Measurements from ENCODE around the gene FASN.

FASN gene

DNA sequence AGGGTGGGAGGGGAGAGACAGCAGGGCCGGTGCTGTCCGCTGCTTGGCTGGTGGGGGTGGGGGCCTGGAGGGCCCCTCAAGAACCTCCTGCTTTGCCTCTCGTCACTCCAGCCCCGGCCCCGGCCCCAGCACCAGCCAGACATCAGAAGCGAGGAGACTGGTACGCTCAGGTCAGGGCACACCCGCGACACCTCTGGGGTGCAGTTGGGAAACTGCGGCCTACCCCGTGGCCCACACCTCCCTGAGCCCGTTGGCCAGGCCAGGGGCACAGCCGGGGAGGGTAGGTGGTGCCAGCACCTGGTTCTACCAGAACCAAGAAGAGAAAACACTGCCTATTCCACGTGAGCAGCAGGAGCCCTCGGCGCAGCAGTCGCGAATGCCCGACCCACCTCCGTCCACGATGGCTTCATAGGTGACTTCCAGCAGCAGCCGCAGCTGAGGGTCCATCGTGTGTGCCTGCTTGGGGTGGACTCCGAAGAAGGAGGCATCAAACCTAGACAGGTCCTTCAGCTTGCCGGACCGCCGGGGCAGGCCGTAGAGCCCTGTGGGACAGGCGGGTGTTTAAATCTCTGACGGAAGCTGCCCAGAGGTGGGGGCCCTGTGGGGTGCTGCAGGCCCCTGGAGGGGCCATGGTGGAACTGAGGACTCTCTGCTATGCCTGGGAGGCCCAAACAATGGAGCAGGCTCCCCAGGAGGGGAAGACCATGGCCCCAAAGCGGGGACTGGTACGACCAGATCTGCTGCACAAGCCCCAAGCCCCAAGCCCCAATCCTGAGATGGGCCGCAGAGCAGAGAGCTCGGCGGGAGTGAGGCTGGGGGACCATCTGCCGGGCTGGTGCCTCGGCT lies 2.9 kb downstream of the FASN start:
- ATAC-seq (replicated peaks; ENCODE audit: extremely low read depth, poor library complexity, severe bottlenecking) (no peak), DNase-seq (ENCODE audit: low spot score in 2 of 2) (no peak)
- Mint-ChIP-seq H3K4me3 (no peak overlapping the region), H3K4me1 (peaks cover 7% of the 10 kb centered on the region), H3K36me3 (ENCODE audit: insufficient read depth) (peaks cover 10% of the 10 kb centered on the region), H3K27me3 (no peaks in the 10 kb centered on the region), H3K9me3 (no peaks in the 10 kb centered on the region), H3K27ac (ENCODE audit: low read depth) (no peak overlapping the region)

DNA sequence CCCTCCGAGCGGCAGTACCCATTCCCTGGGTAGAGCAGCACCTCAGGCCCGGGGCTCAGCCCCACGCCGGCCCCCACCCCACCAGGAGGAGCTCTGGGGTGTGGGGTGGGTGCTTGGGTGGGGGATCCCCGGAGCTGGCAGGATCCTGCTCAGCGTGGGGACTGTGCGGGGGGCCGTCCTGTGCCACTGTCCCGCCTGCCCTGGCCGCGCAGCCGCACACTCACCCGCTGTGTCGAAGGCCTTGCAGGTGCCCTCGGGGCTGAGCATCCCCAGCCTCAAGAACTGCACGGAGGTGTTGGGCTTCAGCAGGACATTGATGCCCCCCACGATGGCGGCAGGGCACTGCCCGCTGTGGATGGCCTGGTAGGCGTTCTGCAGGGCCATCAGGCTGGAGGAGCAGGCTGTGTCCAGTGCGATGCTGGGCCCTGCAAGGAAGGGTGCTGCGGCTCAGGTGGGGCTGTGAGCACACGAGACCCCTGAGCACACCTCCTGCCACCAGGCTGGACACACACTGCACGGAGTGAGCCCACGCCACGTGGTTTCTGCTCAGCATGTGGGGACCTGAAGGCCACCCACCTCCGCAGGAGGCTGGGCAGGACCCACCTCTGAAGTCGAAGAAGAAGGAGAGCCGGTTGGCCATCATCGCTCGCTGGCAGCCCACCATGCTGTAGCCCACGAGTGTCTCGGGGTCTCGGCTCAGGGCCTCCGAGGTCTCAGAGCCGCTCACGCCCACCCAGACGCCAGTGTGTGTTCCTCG lies 4.9 kb downstream of the FASN start:
- Mint-ChIP-seq H3K36me3 (ENCODE audit: insufficient read depth) (peaks cover 13% of the 10 kb centered on the region), H3K4me3 (no peak overlapping the region), H3K4me1 (no peaks in the 10 kb centered on the region), H3K9me3 (no peaks in the 10 kb centered on the region), H3K27me3 (no peaks in the 10 kb centered on the region), H3K27ac (ENCODE audit: low read depth) (no peak overlapping the region)
- no peak for ATAC-seq (replicated peaks; ENCODE audit: extremely low read depth, poor library complexity, severe bottlenecking)
- no peak for DNase-seq (ENCODE audit: low spot score in 2 of 2)

DNA sequence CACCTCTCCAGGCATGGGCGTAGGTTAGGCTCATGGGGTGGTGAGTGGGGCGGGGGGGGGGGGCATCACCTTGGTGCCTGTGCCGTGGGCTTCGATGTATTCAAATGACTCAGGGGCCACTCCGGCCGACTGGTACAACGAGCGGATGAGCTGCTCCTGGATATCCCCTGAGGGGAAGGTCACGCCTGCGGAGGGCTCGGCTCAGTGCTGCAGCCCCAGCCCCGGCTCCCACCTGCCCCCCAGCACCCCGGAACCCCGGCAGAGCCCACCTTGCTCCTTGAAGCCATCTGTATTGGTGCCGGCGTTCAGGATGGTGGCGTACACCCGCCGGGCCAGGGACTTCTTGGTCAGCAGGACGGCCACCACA lies 5.4 kb downstream of the FASN start:
- Mint-ChIP-seq H3K27ac (ENCODE audit: low read depth) (no peak overlapping the region), H3K9me3 (no peaks in the 10 kb centered on the region), H3K36me3 (ENCODE audit: insufficient read depth) (peaks cover 14% of the 10 kb centered on the region), H3K27me3 (no peaks in the 10 kb centered on the region), H3K4me1 (no peaks in the 10 kb centered on the region), H3K4me3 (no peak overlapping the region)
- ATAC-seq (replicated peaks; ENCODE audit: extremely low read depth, poor library complexity, severe bottlenecking) (no peak), DNase-seq (ENCODE audit: low spot score in 2 of 2) (no peak)

DNA sequence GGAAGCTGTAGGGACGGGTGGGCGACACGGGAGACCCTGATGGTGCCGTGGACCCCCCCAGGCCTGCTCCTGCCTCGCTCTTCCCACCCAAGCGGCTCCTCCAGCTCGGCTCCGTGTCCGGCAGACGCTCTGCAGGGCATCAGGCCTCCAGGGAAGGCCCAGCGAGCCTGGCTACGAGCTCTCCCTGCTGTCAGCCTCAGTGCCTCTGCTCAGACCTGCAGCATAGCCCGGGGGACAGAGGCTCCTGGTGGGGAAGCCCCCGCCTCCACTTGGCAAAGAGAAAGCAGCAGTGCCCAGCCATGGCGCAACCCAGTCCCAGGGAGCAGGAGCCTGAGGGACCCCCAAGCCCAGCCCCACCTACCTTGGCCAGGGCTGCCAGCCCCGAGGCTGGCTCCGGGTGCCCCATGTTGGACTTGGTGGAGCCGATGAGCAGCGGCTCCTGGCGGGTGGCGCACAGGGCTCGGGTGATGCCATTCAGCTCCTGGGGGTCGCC lies 5.9 kb downstream of the FASN start:
- Mint-ChIP-seq H3K27ac (ENCODE audit: low read depth) (no peak overlapping the region), H3K9me3 (no peaks in the 10 kb centered on the region), H3K4me3 (no peak overlapping the region), H3K27me3 (no peaks in the 10 kb centered on the region), H3K4me1 (no peaks in the 10 kb centered on the region), H3K36me3 (ENCODE audit: insufficient read depth) (peaks cover 14% of the 10 kb centered on the region)
- DNase-seq (ENCODE audit: low spot score in 2 of 2) (no peak), ATAC-seq (replicated peaks; ENCODE audit: extremely low read depth, poor library complexity, severe bottlenecking) (no peak)

DNA sequence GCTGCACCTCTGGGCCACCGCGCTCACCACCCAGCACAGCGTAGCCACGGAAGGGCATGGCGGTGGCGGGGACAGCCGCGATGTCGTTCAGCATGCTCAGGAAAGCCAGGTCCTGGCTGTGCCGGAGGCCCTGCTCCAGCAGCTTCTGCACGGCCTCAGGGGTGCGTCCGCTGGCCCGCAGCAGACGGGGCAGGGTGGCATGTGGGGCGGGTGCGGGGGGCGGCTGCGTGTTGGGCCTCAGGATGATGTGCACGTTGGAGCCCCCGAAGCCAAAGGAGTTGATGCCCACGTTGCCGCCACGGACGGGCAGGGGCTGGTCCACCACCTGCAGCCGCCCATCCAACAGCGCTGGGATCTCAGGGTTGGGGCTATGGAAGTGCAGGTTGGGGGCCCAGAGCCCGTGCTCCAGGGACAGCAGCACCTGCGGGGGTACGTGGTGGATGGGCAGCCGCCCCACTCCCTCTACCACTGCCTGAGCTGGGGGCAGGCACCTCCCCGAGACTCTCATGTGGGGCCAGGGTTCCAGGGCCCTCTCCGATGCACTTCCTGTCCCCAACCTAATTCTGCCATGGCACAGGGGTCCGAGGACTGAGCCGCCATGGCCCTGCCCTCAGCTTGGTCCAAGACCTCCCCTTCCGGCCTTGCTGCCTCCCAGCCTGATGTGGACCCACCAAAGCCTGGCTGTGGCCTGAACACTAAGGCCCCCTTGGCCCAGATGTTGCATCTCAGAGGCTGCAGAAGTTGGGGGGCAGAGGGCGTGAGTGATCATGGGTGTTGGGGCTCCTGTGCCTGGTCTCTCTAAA lies 6.6 kb downstream of the FASN start:
- DNase-seq (ENCODE audit: low spot score in 2 of 2) (no peak), ATAC-seq (replicated peaks; ENCODE audit: extremely low read depth, poor library complexity, severe bottlenecking) (no peak)
- H3K27me3 Mint-ChIP-seq = no peaks in the 10 kb centered on the region
- no peaks in the 10 kb centered on the region for H3K4me1 Mint-ChIP-seq
- H3K36me3 Mint-ChIP-seq (ENCODE audit: insufficient read depth) = peaks cover 17% of the 10 kb centered on the region
- no peak overlapping the region for H3K4me3 Mint-ChIP-seq
- H3K27ac Mint-ChIP-seq (ENCODE audit: low read depth) = no peak overlapping the region
- no peaks in the 10 kb centered on the region for H3K9me3 Mint-ChIP-seq

DNA sequence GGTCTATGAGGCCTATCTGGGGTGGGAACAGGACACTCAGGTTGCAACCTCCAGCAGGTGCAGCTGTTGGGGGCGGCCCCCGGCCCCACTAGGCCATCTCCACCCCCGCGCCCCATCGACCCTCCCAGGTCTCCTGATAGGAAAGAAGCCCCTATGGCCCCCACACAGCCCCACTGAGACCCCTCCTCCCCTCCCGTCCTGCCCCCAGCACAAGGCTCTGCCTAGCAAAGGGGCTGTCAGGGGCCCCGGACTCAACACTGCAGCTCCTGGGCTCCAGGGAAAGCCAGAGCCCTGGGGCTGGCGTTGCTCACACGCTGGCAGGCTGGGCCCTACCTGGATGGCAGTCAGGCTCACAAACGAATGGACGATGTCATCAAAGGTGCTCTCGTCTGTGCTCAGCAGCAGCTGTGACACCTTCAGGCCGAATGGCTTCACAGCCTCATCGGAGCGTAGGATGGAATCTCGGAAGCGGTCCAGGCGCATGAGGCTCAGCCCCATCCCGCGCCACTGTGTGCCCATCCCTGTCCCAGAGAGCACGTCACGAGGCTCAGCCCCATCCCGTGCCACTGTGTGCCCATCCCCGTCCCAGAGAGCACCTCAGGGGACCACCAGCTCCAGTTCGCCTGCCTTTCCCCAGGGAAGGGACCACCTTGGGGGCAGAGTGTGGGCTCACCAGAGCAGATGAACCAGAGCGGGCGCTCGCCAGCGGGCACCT lies 7.3 kb downstream of the FASN start:
- Mint-ChIP-seq H3K4me1 (no peaks in the 10 kb centered on the region), H3K27me3 (no peaks in the 10 kb centered on the region), H3K4me3 (no peak overlapping the region), H3K9me3 (no peaks in the 10 kb centered on the region), H3K36me3 (ENCODE audit: insufficient read depth) (peaks cover 17% of the 10 kb centered on the region), H3K27ac (ENCODE audit: low read depth) (no peak overlapping the region)
- no peak for DNase-seq (ENCODE audit: low spot score in 2 of 2)
- ATAC-seq (replicated peaks; ENCODE audit: extremely low read depth, poor library complexity, severe bottlenecking) = no peak

DNA sequence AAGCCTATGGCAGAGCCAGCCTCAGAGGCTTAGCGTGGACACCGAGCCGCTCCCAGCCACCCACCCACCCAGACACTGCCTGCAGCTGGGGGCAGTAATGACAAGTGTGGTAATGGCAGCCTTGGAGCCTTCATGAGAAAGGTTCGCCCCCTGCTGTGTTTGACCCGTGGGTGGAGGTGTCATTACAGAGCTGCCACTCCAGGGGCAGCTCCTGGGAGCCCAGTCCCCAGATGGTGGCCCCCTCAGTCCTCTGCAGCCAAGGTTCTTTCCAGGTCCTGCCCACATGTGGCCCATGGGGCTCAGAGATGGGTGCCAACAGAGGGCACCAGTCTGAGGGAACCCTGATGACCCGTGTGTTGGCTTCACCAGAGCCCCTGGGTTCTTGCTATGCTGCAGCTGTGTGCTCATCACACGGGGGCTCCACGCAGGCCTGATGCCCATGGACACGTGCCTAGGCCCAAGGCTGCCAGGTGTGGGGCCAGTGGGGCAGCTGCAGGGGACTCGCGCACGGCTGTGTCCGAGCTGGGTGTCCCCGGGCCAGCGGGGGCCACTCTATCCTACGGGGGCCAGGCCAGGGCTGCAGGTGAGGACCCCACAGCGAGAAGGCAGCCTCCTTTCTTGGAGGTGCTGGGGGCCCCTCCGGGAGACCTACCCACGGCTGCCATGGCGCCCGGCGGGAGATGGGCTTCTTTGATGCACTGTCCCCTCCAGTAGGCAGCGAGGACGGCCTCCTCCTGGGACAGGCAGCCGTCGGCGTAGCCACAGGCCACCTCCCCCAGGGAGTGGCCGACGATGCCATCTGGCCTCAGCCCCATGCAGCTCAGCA lies 8.1 kb downstream of the FASN start:
- Mint-ChIP-seq H3K4me1 (no peaks in the 10 kb centered on the region), H3K4me3 (no peak overlapping the region), H3K27me3 (no peaks in the 10 kb centered on the region), H3K27ac (ENCODE audit: low read depth) (no peak overlapping the region), H3K36me3 (ENCODE audit: insufficient read depth) (peaks cover 19% of the 10 kb centered on the region), H3K9me3 (no peaks in the 10 kb centered on the region)
- ATAC-seq (replicated peaks; ENCODE audit: extremely low read depth, poor library complexity, severe bottlenecking) (no peak), DNase-seq (ENCODE audit: low spot score in 2 of 2) (no peak)

DNA sequence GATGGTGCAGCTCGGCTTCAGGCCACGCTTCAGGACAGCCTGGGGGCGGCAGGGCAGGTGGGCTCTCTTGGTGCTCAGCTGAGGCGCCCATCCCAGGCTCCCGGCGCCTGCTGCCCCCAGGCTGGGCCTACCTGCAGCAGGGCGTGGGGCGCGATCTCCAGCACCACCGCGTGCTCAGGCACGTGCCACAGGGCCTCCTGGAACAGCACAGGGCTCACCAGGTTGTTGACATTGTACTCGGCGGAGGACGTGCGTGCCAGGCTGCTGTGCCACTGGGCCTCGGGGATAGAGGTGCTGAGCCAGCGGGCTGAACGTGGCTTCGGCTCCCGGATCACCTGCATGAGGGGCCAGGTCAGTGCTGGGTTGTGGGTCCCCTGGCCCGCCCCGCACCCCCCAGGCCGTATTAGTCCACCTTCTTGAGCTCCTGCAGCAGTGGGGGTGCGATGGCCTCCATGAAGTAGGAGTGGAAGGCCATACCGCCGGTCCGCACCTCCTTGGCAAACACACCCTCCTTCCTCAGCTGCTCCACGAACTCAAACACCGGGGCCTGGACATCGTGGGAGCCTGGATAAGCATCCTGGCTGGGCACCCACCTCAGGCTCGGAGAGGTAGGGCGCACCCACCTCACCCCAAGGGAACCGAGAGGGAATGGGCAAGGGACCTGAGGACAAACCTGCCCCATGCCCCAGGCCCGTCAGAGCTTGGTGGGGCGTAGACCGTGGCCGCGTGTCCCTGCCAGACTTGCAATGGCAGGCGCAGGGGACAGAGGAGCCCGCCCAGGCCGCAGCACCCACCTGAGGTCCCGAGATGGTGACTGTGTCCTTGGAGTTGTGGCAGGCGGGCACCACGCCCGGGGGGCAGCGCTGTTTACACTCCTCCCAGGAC lies 9.0 kb downstream of the FASN start:
- H3K36me3 Mint-ChIP-seq (ENCODE audit: insufficient read depth) = peaks cover 20% of the 10 kb centered on the region
- no peaks in the 10 kb centered on the region for H3K4me1 Mint-ChIP-seq
- no peak for ATAC-seq (replicated peaks; ENCODE audit: extremely low read depth, poor library complexity, severe bottlenecking)
- DNase-seq (ENCODE audit: low spot score in 2 of 2) = no peak
- no peaks in the 10 kb centered on the region for H3K9me3 Mint-ChIP-seq
- H3K27ac Mint-ChIP-seq (ENCODE audit: low read depth) = no peak overlapping the region
- H3K4me3 Mint-ChIP-seq = no peak overlapping the region
- H3K27me3 Mint-ChIP-seq = no peaks in the 10 kb centered on the region

DNA sequence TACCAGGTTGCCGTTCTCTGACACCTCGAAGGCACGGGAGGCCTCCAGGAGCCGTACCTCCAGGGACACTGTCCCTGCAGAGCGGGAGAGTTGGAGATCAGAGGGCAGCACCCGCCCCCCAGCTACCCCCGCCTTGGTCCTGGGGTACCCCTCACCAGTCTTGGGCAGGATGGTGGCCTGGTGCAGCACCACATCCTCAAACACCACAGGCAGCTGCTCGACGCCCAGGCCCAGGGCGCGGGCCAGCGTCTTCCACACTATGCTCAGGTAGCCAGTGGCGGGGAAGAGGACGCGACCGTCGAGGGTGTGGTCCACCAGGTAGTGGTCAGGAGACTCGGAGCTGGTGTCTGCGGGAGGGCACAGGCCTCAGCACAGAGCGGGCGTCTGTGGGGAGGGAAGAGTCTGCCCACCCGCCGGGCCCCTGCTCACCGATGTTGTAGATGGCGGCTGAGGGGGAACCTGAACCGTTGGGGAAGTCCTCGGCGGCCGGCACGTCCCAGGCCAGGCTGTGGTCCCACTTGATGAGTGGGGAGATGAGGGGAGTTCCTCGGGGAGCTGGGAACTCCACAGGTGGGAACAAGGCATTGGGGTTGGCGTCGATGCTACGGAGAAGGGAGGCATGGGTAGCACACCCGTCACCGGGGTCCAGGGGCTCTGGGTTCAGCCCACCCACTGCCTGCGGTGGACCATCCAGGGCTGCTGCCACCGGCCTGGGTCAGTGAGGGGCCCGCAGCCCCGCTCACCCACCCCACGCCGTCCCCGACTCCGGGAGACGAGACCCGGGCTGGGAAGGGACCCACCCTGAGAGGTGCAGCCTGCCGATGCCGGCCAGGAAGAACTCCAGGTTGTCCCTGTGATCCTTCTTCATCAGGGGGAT lies 9.8 kb downstream of the FASN start:
- Mint-ChIP-seq H3K27ac (ENCODE audit: low read depth) (no peak overlapping the region), H3K4me3 (no peak overlapping the region), H3K27me3 (no peaks in the 10 kb centered on the region), H3K9me3 (no peaks in the 10 kb centered on the region), H3K36me3 (ENCODE audit: insufficient read depth) (peaks cover 26% of the 10 kb centered on the region), H3K4me1 (no peaks in the 10 kb centered on the region)
- no peak for DNase-seq (ENCODE audit: low spot score in 2 of 2)
- ATAC-seq (replicated peaks; ENCODE audit: extremely low read depth, poor library complexity, severe bottlenecking) = no peak

Data from central memory CD8-positive, alpha-beta T cell (primary cell).